Choroid plexus epithelial cell (primary cell): ENCODE results near the gene MIPEP.

ENCODE experiments used
- DNase-seq: peaks from one replicate; pipeline ENCODE4 v3.0.0-alpha.2; 2010; ENCODE audit warnings: low read depth
- H3K4me3 ChIP-seq: 2 replicates; pipeline ENCODE4 v1.5.1; 2011; ENCODE audit warnings: low read depth, mild to moderate bottlenecking, control low read depth, low read length, moderate library complexity
- TF ChIP-seq, protein P1 (sequence below): conservative IDR thresholded peaks from 2 replicates; pipeline ENCODE4 v1.5.1; 2011; ENCODE audit warnings: low read depth, mild to moderate bottlenecking, control low read depth, inconsistent platforms, low read length, moderate library complexity

MIPEP gene

DNA sequence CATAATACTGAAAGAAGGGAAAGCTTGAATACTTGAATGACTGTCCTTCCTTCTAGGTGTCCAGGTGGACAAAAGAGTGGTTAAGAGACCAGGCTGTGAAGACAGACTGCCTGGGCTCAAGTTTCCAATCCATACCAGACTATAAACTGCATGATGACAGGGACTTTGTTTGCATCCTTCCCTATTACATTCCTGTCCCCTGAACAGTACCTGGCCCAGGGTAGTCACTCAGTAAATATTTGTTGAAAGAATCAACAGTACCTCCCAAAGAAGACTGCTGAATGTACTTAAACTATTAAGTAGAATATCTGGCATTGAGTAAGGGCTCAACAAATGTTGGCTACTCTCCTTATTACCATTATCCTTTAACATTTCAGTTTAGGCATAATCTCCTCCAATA is 29.7 kb downstream of the MIPEP start:
- TF ChIP-seq, protein P1, sequence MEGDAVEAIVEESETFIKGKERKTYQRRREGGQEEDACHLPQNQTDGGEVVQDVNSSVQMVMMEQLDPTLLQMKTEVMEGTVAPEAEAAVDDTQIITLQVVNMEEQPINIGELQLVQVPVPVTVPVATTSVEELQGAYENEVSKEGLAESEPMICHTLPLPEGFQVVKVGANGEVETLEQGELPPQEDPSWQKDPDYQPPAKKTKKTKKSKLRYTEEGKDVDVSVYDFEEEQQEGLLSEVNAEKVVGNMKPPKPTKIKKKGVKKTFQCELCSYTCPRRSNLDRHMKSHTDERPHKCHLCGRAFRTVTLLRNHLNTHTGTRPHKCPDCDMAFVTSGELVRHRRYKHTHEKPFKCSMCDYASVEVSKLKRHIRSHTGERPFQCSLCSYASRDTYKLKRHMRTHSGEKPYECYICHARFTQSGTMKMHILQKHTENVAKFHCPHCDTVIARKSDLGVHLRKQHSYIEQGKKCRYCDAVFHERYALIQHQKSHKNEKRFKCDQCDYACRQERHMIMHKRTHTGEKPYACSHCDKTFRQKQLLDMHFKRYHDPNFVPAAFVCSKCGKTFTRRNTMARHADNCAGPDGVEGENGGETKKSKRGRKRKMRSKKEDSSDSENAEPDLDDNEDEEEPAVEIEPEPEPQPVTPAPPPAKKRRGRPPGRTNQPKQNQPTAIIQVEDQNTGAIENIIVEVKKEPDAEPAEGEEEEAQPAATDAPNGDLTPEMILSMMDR = no peak
- no peak for DNase-seq

DNA sequence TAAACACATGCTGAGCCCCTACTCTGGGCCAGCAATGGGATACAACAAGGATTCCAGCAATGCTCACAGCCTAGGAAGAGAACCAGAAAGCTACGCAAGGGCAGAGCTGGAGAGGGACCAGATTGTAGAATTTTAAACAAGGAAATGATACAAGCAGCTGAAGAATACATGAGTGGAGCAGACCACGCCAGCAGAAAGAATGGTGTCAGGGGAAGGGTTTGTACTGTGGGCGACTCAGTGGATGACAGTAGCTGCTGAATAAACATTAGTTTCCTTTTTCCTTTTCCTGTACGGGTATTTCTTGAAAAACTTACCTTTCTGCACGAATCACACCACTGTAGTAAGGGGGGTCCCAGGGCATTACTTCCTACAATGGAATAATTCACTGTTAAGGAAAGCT is 30.7 kb downstream of the MIPEP start:
- TF ChIP-seq, protein P1 = no peak
- H3K4me3 ChIP-seq = no peak overlapping the region
- DNase-seq = no peak

More for the DNA sequence above, 29.7 kb downstream of the MIPEP start:
- H3K4me3 ChIP-seq = no peak overlapping the region

DNA sequence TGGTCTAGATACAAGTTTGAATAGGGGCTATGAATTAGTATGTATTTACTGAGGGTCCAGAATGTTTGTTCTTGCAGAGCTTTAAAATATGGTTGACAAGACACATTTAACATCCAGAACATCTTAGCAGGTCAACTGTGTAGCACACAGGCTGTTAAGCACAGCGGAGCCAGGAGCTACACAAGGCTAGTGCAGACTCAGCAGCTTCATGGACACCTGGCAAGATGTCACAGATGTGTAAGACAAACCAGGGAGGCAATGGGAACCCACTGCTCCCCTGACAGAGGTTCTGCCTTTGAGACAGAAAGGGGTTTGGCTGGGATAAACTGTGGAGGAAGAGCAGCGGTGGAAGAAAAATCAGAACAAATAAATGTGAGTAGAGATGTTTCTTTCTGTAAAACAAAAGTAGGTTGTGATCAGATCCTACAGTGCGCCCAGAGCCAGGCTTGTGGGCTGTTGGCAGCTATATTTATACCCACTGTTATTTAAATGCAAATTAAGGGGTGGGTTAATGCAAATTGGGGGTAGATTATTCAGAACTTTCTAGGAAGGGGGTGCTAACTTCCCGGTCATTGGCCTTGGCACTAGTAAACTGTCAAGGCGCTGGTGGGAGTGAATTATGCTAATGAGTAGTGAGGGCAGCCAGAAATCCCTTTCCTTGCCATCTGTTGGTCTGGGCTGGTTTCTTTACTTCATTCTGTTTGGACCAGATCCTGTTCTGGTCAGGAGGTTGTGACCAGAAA is 33.0 kb downstream of the MIPEP start:
- TF ChIP-seq, protein P1 = no peak

DNA sequence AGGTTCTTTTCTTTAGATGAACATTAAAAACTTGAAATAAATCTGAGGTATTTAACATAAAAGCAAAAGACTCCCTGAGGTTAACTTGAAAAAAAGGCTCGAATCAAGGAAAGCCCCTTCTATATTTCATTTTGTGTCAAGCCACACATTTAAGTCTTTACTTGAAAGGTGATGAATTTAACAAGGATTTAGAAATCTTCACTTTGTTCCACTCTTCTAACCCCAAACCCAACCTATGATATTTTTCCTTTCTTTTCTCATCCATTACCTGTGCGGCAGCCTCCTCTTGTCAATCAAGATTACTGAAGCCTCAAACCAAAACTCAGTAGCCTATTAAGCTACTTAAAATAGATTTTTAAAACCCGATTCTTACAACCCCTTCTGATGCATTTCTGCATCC is 33.8 kb downstream of the MIPEP start:
- H3K4me3 ChIP-seq = no peak overlapping the region
- no peak for DNase-seq
- TF ChIP-seq, protein P1 = no peak

More for the DNA sequence above, 33.0 kb downstream of the MIPEP start:
- DNase-seq = no peak
- no peak overlapping the region for H3K4me3 ChIP-seq

DNA sequence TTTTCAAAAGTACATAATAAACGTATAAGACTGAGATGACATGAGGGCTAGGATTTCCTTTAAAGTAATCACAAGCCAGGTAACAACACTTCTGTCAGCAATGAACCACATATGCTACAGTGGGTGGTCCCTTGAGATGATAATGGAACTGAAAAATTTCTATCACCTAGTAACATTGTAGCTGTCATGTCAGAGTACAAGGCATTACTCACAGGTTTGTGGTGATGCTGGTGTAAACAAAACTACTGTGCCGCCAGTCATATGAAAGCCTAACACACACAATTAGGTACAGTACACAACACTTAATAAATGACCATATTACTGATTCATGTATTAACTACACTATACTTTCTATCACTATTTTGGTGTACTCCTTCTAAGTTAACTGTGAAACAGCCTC is 36.8 kb downstream of the MIPEP start:
- TF ChIP-seq, protein P1 = no peak
- DNase-seq = no peak

DNA sequence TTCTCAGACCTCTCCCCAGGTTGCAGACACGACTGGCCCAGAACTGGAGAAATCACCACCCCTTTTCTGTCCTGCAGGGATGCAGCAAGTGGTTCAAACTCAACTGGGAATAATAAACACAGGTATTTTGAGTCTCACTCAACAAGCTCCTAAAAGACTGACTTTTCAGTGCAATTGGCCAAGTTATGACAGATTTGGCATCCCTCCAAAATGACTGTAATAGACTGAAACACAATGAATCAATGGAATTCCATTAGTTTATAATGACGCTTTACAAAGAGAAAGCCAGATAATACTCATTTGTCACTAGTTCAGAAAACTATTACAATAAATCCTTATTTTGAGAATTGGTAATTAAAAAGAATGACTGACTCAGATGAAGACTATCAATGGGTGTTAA is 38.1 kb downstream of the MIPEP start:
- DNase-seq = peak; percentile 69
- H3K4me3 ChIP-seq = no peak overlapping the region
- TF ChIP-seq, protein P1 = no peak

More for the DNA sequence above, 36.8 kb downstream of the MIPEP start:
- no peak overlapping the region for H3K4me3 ChIP-seq

DNA sequence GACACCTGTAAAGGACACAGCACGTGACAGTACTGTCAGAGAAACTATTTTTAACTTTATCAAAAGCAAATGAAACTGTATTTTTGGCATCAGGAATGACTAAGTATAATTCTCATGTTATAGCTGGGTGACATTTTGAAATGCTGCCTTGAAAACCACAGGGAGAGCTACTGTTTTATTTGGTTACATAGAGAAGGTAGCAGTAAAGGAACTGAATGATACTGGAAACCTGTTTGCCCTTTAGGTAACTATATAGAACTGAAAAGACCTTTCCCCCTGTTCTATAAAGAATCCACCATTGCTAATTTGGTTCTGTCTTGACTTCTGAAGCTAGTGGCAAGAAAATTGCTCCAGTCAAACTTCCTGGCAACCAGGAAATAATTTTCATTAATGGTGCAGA is 39.1 kb downstream of the MIPEP start:
- no peak for DNase-seq
- H3K4me3 ChIP-seq = no peak overlapping the region
- TF ChIP-seq, protein P1 = no peak
